MM.1S (cell line): ENCODE results near the gene DARS1.

ENCODE experiments used
- DNase-seq: peaks from one replicate; pipeline ENCODE4 v3.0.0-alpha.2; 2015
- H2AFZ ChIP-seq: fragments of 300-600 bp; sonication (generic); 2 replicates; pipeline ENCODE4 v1.6.0; 2016; ENCODE audit warnings: antibody characterized with exemption, low read length
- H3F3A ChIP-seq: fragments of 300-600 bp; sonication (generic); 2 replicates; pipeline ENCODE4 v1.6.1; 2016; ENCODE audit warnings: mild to moderate bottlenecking, antibody characterized with exemption, low read length, moderate library complexity, mixed read lengths; ENCODE audit not compliant: insufficient read depth
- H3K27ac ChIP-seq: fragments of 300-600 bp; sonication (generic); 2 replicates; pipeline ENCODE4 v1.5.1; 2016; ENCODE audit warnings: mild to moderate bottlenecking, low read length
- H3K27me3 ChIP-seq: fragments of 300-600 bp; sonication (generic); replicated peaks from 2 replicates; pipeline ENCODE4 v1.6.0; 2016; ENCODE audit warnings: low read length; ENCODE audit not compliant: insufficient read depth
- H3K36me3 ChIP-seq: fragments of 300-600 bp; sonication (generic); replicated peaks from 2 replicates; pipeline ENCODE4 v1.6.1; 2016; ENCODE audit warnings: mild to moderate bottlenecking, low read length, mixed read lengths; ENCODE audit not compliant: insufficient read depth
- H3K4me1 ChIP-seq: fragments of 300-600 bp; sonication (generic); 2 replicates; pipeline ENCODE4 v1.6.1; 2016; ENCODE audit warnings: low read length, mixed read lengths
- H3K4me2 ChIP-seq: fragments of 300-600 bp; sonication (generic); 2 replicates; pipeline ENCODE4 v1.6.0; 2016; ENCODE audit warnings: low read depth, low read length
- H3K4me3 ChIP-seq: fragments of 300-600 bp; sonication (generic); 2 replicates; pipeline ENCODE4 v1.5.1; 2016; ENCODE audit warnings: low read length, mixed read lengths
- H3K79me2 ChIP-seq: fragments of 300-600 bp; sonication (generic); 2 replicates; pipeline ENCODE4 v1.6.1; 2016; ENCODE audit warnings: mixed run types, low read length, mixed read lengths
- H3K9ac ChIP-seq: fragments of 300-600 bp; sonication (generic); 2 replicates; pipeline ENCODE4 v1.6.1; 2016; ENCODE audit warnings: low read length, mixed read lengths
- H3K9me2 ChIP-seq: fragments of 300-600 bp; sonication (generic); replicated peaks from 2 replicates; pipeline ENCODE4 v1.6.1; 2016; ENCODE audit warnings: mild to moderate bottlenecking, low read length, mixed read lengths; ENCODE audit not compliant: insufficient read depth
- H3K9me3 ChIP-seq: fragments of 300-600 bp; sonication (generic); replicated peaks from 2 replicates; pipeline ENCODE4 v1.6.1; 2016; ENCODE audit warnings: mild to moderate bottlenecking, low read length, mixed read lengths; ENCODE audit not compliant: insufficient read depth
- H4K20me1 ChIP-seq: fragments of 300-600 bp; sonication (generic); 2 replicates; pipeline ENCODE4 v1.6.1; 2016; ENCODE audit warnings: mild to moderate bottlenecking, low read length, moderate library complexity, mixed read lengths; ENCODE audit not compliant: insufficient read depth
- EZH2 ChIP-seq: fragments of 300-600 bp; sonication (generic); optimal IDR thresholded peaks from 2 replicates; pipeline ENCODE3; 2017; ENCODE audit warnings: low read depth, mild to moderate bottlenecking, antibody characterized with exemption, low read length, mixed read lengths
- EZH2phosphoT487 ChIP-seq: fragments of 300-600 bp; sonication (generic); IDR thresholded peaks from 2 replicates; pipeline ENCODE4 v1.6.1; 2018; ENCODE audit warnings: antibody characterized with exemption, low read length
- TF ChIP-seq, protein P1 (sequence below): fragments of 300-600 bp; sonication (generic); IDR thresholded peaks from 2 replicates; pipeline ENCODE4 v1.5.1; 2016; ENCODE audit warnings: antibody characterized with exemption, low read length, mixed read lengths

The DARS1 gene

DNA sequence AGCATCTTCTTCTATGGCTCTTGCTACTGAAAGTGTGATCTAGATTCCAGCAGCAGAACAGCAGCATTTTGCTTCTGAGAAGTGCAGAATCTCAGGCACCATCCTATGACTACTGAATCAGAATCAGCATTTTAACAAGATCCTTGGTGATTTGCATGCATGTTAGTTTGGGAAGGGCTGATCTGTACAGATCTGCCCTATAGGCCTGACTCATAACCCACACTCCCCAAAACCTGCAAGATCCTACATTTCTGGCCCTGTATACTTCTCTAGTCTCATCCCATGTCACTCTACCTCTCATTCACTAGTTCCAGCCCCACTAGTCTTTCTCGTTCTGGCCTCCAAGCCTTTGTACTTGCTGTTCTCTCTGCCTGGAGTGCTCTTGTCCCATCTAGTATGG, 15.7 kb upstream of the DARS1 start:
- Histone ChIP-seq H4K20me1 (no peaks in the 10 kb centered on the region), H2AFZ (no peak overlapping the region)

DNA sequence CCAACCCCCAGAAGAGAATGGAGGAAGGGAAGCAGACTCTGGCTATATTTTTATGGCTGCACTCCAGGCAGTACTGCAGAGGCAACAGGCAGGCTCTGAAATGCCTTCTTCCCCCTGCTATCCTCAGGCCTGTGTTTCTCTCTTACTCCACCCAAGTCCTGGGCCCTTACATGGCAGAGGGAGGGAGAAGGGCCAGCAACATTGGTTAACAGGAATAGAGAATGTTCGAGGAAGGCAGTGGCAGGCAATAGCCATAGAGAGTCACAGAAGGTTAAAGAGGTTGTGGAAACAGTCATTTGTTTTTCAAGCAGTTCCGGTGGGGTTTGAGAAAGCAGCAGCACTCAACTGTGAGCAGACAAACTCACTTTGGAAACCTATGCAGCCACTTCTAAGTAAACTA, 15.1 kb upstream of the DARS1 start:
- DNase-seq = no peak
- Histone ChIP-seq H4K20me1 (no peaks in the 10 kb centered on the region), H3K27ac (no peak overlapping the region), H3K9me3 (no peaks in the 10 kb centered on the region), H2AFZ (no peak overlapping the region), H3K9me2 (no peaks in the 10 kb centered on the region), H3F3A (no peaks in the 10 kb centered on the region), H3K4me2 (no peak overlapping the region), H3K36me3 (no peaks in the 10 kb centered on the region), H3K27me3 (no peaks in the 10 kb centered on the region), H3K9ac (no peak overlapping the region), H3K79me2 (no peaks in the 10 kb centered on the region), H3K4me1 (peaks cover 3% of the 10 kb centered on the region), H3K4me3 (no peak overlapping the region)
- TF ChIP-seq EZH2 (no peak), EZH2phosphoT487 (no peak)
- TF ChIP-seq, protein P1, sequence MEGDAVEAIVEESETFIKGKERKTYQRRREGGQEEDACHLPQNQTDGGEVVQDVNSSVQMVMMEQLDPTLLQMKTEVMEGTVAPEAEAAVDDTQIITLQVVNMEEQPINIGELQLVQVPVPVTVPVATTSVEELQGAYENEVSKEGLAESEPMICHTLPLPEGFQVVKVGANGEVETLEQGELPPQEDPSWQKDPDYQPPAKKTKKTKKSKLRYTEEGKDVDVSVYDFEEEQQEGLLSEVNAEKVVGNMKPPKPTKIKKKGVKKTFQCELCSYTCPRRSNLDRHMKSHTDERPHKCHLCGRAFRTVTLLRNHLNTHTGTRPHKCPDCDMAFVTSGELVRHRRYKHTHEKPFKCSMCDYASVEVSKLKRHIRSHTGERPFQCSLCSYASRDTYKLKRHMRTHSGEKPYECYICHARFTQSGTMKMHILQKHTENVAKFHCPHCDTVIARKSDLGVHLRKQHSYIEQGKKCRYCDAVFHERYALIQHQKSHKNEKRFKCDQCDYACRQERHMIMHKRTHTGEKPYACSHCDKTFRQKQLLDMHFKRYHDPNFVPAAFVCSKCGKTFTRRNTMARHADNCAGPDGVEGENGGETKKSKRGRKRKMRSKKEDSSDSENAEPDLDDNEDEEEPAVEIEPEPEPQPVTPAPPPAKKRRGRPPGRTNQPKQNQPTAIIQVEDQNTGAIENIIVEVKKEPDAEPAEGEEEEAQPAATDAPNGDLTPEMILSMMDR = no peak

More for the DNA sequence above, 15.7 kb upstream of the DARS1 start:
- Histone ChIP-seq H3K4me3 (no peak overlapping the region), H3K9me3 (no peaks in the 10 kb centered on the region), H3F3A (no peaks in the 10 kb centered on the region), H3K4me2 (no peak overlapping the region), H3K27me3 (no peaks in the 10 kb centered on the region), H3K4me1 (peaks cover 9% of the 10 kb centered on the region), H3K9ac (no peak overlapping the region), H3K9me2 (no peaks in the 10 kb centered on the region), H3K36me3 (no peaks in the 10 kb centered on the region), H3K27ac (no peak overlapping the region), H3K79me2 (no peaks in the 10 kb centered on the region)
- TF ChIP-seq, protein P1 = no peak
- TF ChIP-seq EZH2phosphoT487 (no peak), EZH2 (no peak)
- DNase-seq = no peak

DNA sequence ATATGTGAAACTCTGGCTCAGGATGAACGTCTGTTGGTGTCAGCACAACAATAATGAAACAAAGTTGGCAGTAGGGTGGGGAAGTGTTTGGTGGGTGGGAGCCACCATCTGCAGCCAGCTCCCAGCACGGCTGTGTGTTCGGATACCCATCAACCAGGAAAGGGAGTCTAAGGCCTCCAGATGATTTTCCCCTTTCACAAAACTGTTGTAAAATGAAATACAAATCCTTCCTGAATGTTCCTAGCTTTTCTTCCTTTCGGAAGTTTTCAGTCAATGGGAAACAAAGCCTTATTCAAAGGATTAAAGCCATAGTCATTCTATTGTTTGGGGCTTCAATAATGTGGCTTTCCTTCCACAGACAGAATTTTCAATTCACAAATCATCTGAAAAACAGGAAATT, 14.5 kb upstream of the DARS1 start:
- Histone ChIP-seq H3K79me2 (no peaks in the 10 kb centered on the region), H3K27ac (no peak overlapping the region), H3K27me3 (no peaks in the 10 kb centered on the region), H4K20me1 (no peaks in the 10 kb centered on the region), H3F3A (no peaks in the 10 kb centered on the region), H3K36me3 (no peaks in the 10 kb centered on the region), H3K4me2 (no peak overlapping the region), H3K9ac (no peak overlapping the region), H2AFZ (no peak overlapping the region), H3K9me2 (no peaks in the 10 kb centered on the region), H3K4me3 (no peak overlapping the region), H3K9me3 (no peaks in the 10 kb centered on the region), H3K4me1 (no peaks in the 10 kb centered on the region)
- no peak for DNase-seq
- TF ChIP-seq EZH2 = no peak
- no peak for TF ChIP-seq EZH2phosphoT487
- TF ChIP-seq, protein P1 = no peak
